Prostate gland (tissue), 2 donors: ENCODE measurements around the gene GLIS1.

Source experiments
- CTCF ChIP-seq, 4 experiments: fragments of 200-600 bp in 2 of 4; fragments of 450-650 bp in 2 of 4; sonication (generic) in 2 of 4; IDR thresholded peaks; 1 replicate in 3 of 4; 2 replicates in 1 of 4; pipeline ENCODE4 v1.5.1; 2016 to 2019; ENCODE audit warnings: antibody characterized with exemption in 4 of 4, mild to moderate bottlenecking in 2 of 4, moderate library complexity in 2 of 4
- POLR2A ChIP-seq: fragments of 450-650 bp; IDR thresholded peaks from one replicate; pipeline ENCODE4 v1.6.1; 2016; ENCODE audit warnings: antibody characterized with exemption, mild to moderate bottlenecking
- POLR2AphosphoS5 ChIP-seq: sonication (generic); formaldehyde crosslinking; IDR thresholded peaks from one replicate; pipeline ENCODE4 v1.6.1; 2017; ENCODE audit warnings: antibody characterized with exemption

GRCh38 chr1:53572065-53572814 lies 166.7 kb downstream of the GLIS1 start:
- TF ChIP-seq CTCF (IDR thresholded peaks at IDR 0.05) (no peak), POLR2A (no peak), POLR2AphosphoS5 (no peak)
